Neural cell (in vitro differentiated cells): ENCODE data around the gene SSBP3.

Source experiments
- EP300 ChIP-seq: fragments of 450-650 bp; conservative IDR thresholded peaks from 2 replicates; pipeline ENCODE4 v1.6.1; 2014; ENCODE audit warnings: antibody characterized with exemption, mild to moderate bottlenecking, moderate library complexity; ENCODE audit not compliant: poor library complexity, severe bottlenecking
- EZH2 ChIP-seq: fragments of 200-600, 300-800 bp; shearing (Covaris generic), sonication (generic); IDR thresholded peaks from 2 replicates; pipeline ENCODE4 v1.6.1; 2014; ENCODE audit warnings: antibody characterized with exemption, low read length, borderline replicate concordance, mild to moderate bottlenecking; ENCODE audit not compliant: insufficient read depth, poor library complexity, severe bottlenecking
- MXI1 ChIP-seq: fragments of 450-650 bp; conservative IDR thresholded peaks from 2 replicates; pipeline ENCODE4 v1.6.1; 2014; ENCODE audit warnings: antibody characterized with exemption, mild to moderate bottlenecking; ENCODE audit not compliant: poor library complexity, severe bottlenecking
- POLR2AphosphoS5 ChIP-seq: IDR thresholded peaks from 2 replicates; pipeline ENCODE4 v1.6.1; 2012
- RAD21 ChIP-seq: fragments of 450-650 bp; conservative IDR thresholded peaks from 2 replicates; pipeline ENCODE4 v1.6.1; 2014; ENCODE audit warnings: antibody characterized with exemption, mild to moderate bottlenecking, moderate library complexity
- REST ChIP-seq: IDR thresholded peaks from 2 replicates; pipeline ENCODE4 v1.6.1; 2012; ENCODE audit warnings: borderline replicate concordance
- SMC3 ChIP-seq: fragments of 450-650 bp; conservative IDR thresholded peaks from 2 replicates; pipeline ENCODE4 v1.6.1; 2014; ENCODE audit warnings: antibody characterized with exemption, mild to moderate bottlenecking, moderate library complexity; ENCODE audit not compliant: poor library complexity
- TAF1 ChIP-seq: IDR thresholded peaks from 2 replicates; pipeline ENCODE4 v1.6.1; 2012; ENCODE audit warnings: low read depth
- TF ChIP-seq, protein P1 (sequence below): fragments of 450-650 bp; IDR thresholded peaks from 2 replicates; pipeline ENCODE4 v1.5.1; 2014; ENCODE audit warnings: antibody characterized with exemption, mild to moderate bottlenecking, moderate library complexity; ENCODE audit not compliant: poor library complexity, severe bottlenecking

DNA sequence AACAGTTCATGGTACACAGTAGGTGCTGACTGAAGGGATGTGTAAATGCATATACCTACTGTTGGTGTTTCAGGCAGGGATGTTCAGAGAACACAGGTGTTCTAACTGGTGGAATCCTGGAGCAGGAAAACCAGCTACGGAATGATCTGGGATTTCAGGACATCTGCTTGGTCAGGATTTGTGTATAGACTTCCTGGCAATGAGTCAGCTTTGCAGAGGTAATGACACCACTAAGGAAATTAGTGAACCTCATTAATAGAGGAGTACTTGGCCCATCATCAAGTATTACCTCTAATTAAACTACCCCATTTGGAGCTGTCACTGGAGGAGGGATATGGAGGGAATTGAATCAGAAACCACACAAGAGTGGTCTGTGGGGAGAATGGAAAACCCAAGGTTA, 198.9 kb downstream of the SSBP3 start:
- TF ChIP-seq, protein P1, sequence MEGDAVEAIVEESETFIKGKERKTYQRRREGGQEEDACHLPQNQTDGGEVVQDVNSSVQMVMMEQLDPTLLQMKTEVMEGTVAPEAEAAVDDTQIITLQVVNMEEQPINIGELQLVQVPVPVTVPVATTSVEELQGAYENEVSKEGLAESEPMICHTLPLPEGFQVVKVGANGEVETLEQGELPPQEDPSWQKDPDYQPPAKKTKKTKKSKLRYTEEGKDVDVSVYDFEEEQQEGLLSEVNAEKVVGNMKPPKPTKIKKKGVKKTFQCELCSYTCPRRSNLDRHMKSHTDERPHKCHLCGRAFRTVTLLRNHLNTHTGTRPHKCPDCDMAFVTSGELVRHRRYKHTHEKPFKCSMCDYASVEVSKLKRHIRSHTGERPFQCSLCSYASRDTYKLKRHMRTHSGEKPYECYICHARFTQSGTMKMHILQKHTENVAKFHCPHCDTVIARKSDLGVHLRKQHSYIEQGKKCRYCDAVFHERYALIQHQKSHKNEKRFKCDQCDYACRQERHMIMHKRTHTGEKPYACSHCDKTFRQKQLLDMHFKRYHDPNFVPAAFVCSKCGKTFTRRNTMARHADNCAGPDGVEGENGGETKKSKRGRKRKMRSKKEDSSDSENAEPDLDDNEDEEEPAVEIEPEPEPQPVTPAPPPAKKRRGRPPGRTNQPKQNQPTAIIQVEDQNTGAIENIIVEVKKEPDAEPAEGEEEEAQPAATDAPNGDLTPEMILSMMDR = no peak
- TF ChIP-seq EP300 = no peak
- TF ChIP-seq RAD21 = no peak
- TF ChIP-seq TAF1 = no peak
- no peak for TF ChIP-seq POLR2AphosphoS5
- no peak for TF ChIP-seq SMC3
- no peak for TF ChIP-seq REST
- TF ChIP-seq EZH2 = no peak
- TF ChIP-seq MXI1 = no peak
